Endothelial cell of umbilical vein (primary cell): Measurements from ENCODE around the gene RRP15. TPM values are rescaled to one million over a fixed set of nuclear protein-coding genes. Genes with fewer than 3 reads are reported as not detected.

Source experiments
- BruUV-seq: library from RNA; stranded (reverse); fragments of 400-500 nt; replicated peaks from 2 replicates; lab custom pipeline; 2021; lab: Mats Ljungman, UMichigan
- CTCF ChIA-PET: fragments of 300-600, 350-600 bp; sonication (Branson Sonifier 250); formaldehyde crosslinking; loops from one replicate; lab custom pipeline; 2021; ENCODE audit warnings: antibody characterized with exemption, inconsistent platforms; lab: Charles Lee
- POLR2A ChIA-PET: fragments of 300-600, 350-600 bp; sonication (Branson Sonifier 250); formaldehyde crosslinking; loops from one replicate; lab custom pipeline; 2021; ENCODE audit warnings: antibody characterized with exemption, inconsistent platforms; lab: Charles Lee
- DNase-seq: peaks from one replicate; pipeline ENCODE4 v3.0.0-alpha.2; 2011; ENCODE audit warnings: low read depth, low spot score
- FAIRE-seq: peaks from 2 replicates; lab custom pipeline; 2011; peaks lifted over from hg19 to GRCh38; lab: Jason Lieb, UNC
- H2AFZ ChIP-seq: 2 replicates; pipeline ENCODE4 v1.6.0; 2012; ENCODE audit warnings: low read depth, low read length, control low read depth, inconsistent platforms
- H3K27ac ChIP-seq: 2 replicates; pipeline ENCODE4 v1.5.1; 2011; ENCODE audit warnings: low read depth, mild to moderate bottlenecking, control low read depth, low read length, moderate library complexity; ENCODE audit not compliant: insufficient read depth
- H3K27me3 ChIP-seq, 2 experiments: 2 replicates each; pipeline versions ENCODE4 v1.6.0 to v1.6.1; 2011; ENCODE audit warnings: low read length in 2 of 2, mixed read lengths in 1 of 2; ENCODE audit not compliant: control insufficient read depth in 2 of 2, insufficient read depth in 2 of 2
- H3K36me3 ChIP-seq, 2 experiments: 2 replicates in 1 of 2; 3 replicates in 1 of 2; pipeline ENCODE4 v1.5.1; 2011; ENCODE audit warnings: low read length in 2 of 2, mild to moderate bottlenecking in 1 of 2, moderate library complexity in 1 of 2; ENCODE audit not compliant: control insufficient read depth in 2 of 2, insufficient read depth in 2 of 2; ENCODE audit errors: extremely low read depth in 1 of 2
- H3K4me1 ChIP-seq: 3 replicates; pipeline ENCODE4 v1.5.1; 2011; ENCODE audit warnings: mild to moderate bottlenecking, low read length; ENCODE audit not compliant: control insufficient read depth, insufficient read depth; ENCODE audit errors: extremely low read depth
- H3K4me2 ChIP-seq: 2 replicates; pipeline ENCODE4 v1.6.1; 2011; ENCODE audit warnings: low read length, control low read depth, mixed read lengths; ENCODE audit not compliant: insufficient read depth
- H3K4me3 ChIP-seq, 3 experiments: fragments of 200-600 bp in 1 of 3; sonication (generic), shearing (Covaris generic) in 1 of 3; replicated peaks in 1 of 3; 2 replicates each; pipeline ENCODE4 v1.5.1; 2011 to 2016; ENCODE audit warnings: control low read depth in 3 of 3, low read length in 3 of 3, mild to moderate bottlenecking in 2 of 3, inconsistent platforms in 1 of 3, low read depth in 1 of 3, moderate library complexity in 1 of 3; ENCODE audit not compliant: insufficient read depth in 1 of 3
- H3K79me2 ChIP-seq: 2 replicates; pipeline ENCODE4 v1.6.0; 2012; ENCODE audit warnings: low read length, inconsistent platforms; ENCODE audit not compliant: control insufficient read depth, insufficient read depth
- H3K9ac ChIP-seq: replicated peaks from 2 replicates; pipeline ENCODE3; 2011; ENCODE audit warnings: low read length, control low read depth; ENCODE audit not compliant: insufficient read depth; ENCODE audit errors: extremely low read depth
- H3K9me1 ChIP-seq: replicated peaks from 3 replicates; pipeline ENCODE4 v1.6.0; 2011; ENCODE audit warnings: mild to moderate bottlenecking, low read length; ENCODE audit not compliant: control insufficient read depth, insufficient read depth; ENCODE audit errors: extremely low read depth
- H3K9me3 ChIP-seq: replicated peaks from 2 replicates; pipeline ENCODE4 v1.5.1; 2012; ENCODE audit warnings: low read length, inconsistent platforms; ENCODE audit not compliant: control insufficient read depth, insufficient read depth
- H4K20me1 ChIP-seq: replicated peaks from 2 replicates; pipeline ENCODE3; 2011; ENCODE audit warnings: mild to moderate bottlenecking, low read length; ENCODE audit not compliant: control insufficient read depth, insufficient read depth; ENCODE audit errors: extremely low read depth
- EZH2 ChIP-seq: IDR thresholded peaks from 2 replicates; pipeline ENCODE4 v1.6.1; 2012; ENCODE audit warnings: borderline replicate concordance, low read depth, mild to moderate bottlenecking, moderate library complexity, low read length, inconsistent platforms; ENCODE audit not compliant: severe bottlenecking
- FOS ChIP-seq: IDR thresholded peaks from 2 replicates; pipeline ENCODE4 v1.6.1; 2011; ENCODE audit warnings: mild to moderate bottlenecking, low read length, moderate library complexity, borderline replicate concordance; ENCODE audit not compliant: insufficient read depth
- GATA2 ChIP-seq: IDR thresholded peaks from 2 replicates; pipeline ENCODE4 v1.7.0; 2011; ENCODE audit warnings: low read depth, mild to moderate bottlenecking, moderate library complexity, mixed read lengths, low read length; ENCODE audit not compliant: insufficient read length, insufficient read depth
- JUN ChIP-seq: IDR thresholded peaks from 2 replicates; pipeline ENCODE4 v1.6.1; 2011; ENCODE audit warnings: borderline replicate concordance, low read depth; ENCODE audit not compliant: insufficient read length, insufficient read depth
- MYC ChIP-seq: IDR thresholded peaks from one replicate; pipeline ENCODE4 v1.6.1; 2011; ENCODE audit warnings: mild to moderate bottlenecking, low read depth, low read length
- POLR2A ChIP-seq: IDR thresholded peaks from 2 replicates; pipeline ENCODE4 v1.6.1; 2012; ENCODE audit warnings: low read depth, mild to moderate bottlenecking, control low read depth, low read length
- POLR2AphosphoS5 ChIP-seq: IDR thresholded peaks from 2 replicates; pipeline ENCODE4 v1.6.1; 2012; ENCODE audit warnings: low read depth, mild to moderate bottlenecking, control low read depth, low read length, moderate library complexity; ENCODE audit not compliant: insufficient read depth
- dilution Hi-C: fragments of 300-500 bp; cut with MboI; formaldehyde crosslinking; loops from one replicate; pipeline ENCODE4 v1.15.0; 2019; ENCODE audit warnings: low sequenced_read_pairs; ENCODE audit not compliant: extremely low pct_ligation_motif_present
- intact Hi-C: fragments of 100-400 bp; cut with micrococcal nuclease; formaldehyde crosslinking; loops from one replicate; pipeline ENCODE4 v1.10.0; 2022
- polyA plus RNA-seq, 4 experiments: library from polyadenylated mRNA; depleted of rRNA in 3 of 4; stranded (reverse) in 3 of 4; unstranded in 1 of 4; fragments of >200 nt; gene quantifications; 2 replicates each; pipeline versions ENCODE4 v1.2.1 to v1.2.3, GENCODE V29; 2011 to 2012; ENCODE audit warnings: missing spikeins in 1 of 4
- total RNA-seq: library from RNA; stranded (reverse); gene quantifications from 2 replicates; pipeline ENCODE4 v1.2.3, GENCODE V29; 2021
- TF ChIP-seq, protein P1 (sequence below), 2 donors: IDR thresholded peaks; 1 replicate in 1 of 2; 2 replicates in 1 of 2; pipeline ENCODE4 v1.5.1; 2011; ENCODE audit warnings: low read length in 2 of 2, mild to moderate bottlenecking in 2 of 2, moderate library complexity in 2 of 2, control low read depth in 1 of 2, inconsistent platforms in 1 of 2, low read depth in 1 of 2; ENCODE audit not compliant: insufficient read depth in 1 of 2; ENCODE audit errors: extremely low read depth in 1 of 2
- TF ChIP-seq, protein P2 (sequence below): IDR thresholded peaks from 2 replicates; pipeline ENCODE4 v1.6.1; 2011; ENCODE audit not compliant: insufficient read depth, insufficient read length

RRP15 gene
- total and polyA plus RNA-seq, 2 donors (not counting 3 experiments of a cell fraction or from before 2014, with no cell fraction given): 1.0 to 17.3 TPM

DNA sequence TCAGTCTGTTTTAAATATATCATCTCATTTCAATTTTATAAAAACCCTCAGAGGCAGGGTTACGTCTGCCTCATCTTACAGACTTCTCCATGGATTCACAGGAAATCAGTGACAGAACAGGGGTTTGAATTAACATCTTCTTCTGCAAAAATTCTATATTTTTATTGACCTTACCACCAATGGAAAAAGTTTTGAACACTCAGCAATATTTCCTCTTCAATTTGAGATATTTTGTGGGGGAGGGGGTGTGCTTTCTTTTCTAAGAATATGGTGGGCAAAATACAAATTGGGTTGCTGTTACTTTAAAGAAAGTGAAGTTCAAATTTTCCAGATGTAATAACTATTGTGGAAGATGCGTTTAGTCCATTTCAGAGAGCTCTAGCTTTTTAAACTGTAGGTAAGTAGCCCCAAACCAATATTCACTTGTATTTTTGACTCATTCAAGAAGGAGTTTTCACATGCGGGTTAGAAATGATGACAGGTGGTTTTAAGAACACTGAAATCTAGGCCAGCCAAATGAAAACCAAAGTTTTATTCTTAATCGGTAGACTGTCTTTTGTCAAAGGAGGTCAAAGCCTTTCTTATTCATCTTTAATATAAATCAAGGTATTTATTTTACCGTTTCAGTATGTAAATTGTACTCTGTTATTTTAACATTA, 77.5 kb downstream of the RRP15 start:
- CTCF ChIA-PET: interaction anchor here (1.3 to 5.3 kb wide), 2 partner anchors 634 to 704 kb away, joined by 3 to 62 read pairs; no protein-coding TSS in a partner anchor
- H3K4me1 ChIP-seq: peaks cover 6% of the 10 kb centered on the region
- TF ChIP-seq JUN (no peak), MYC (no peak), POLR2AphosphoS5 (no peak), FOS (no peak), EZH2 (no peak), GATA2 (no peak), POLR2A (no peak)
- TF ChIP-seq, protein P1, sequence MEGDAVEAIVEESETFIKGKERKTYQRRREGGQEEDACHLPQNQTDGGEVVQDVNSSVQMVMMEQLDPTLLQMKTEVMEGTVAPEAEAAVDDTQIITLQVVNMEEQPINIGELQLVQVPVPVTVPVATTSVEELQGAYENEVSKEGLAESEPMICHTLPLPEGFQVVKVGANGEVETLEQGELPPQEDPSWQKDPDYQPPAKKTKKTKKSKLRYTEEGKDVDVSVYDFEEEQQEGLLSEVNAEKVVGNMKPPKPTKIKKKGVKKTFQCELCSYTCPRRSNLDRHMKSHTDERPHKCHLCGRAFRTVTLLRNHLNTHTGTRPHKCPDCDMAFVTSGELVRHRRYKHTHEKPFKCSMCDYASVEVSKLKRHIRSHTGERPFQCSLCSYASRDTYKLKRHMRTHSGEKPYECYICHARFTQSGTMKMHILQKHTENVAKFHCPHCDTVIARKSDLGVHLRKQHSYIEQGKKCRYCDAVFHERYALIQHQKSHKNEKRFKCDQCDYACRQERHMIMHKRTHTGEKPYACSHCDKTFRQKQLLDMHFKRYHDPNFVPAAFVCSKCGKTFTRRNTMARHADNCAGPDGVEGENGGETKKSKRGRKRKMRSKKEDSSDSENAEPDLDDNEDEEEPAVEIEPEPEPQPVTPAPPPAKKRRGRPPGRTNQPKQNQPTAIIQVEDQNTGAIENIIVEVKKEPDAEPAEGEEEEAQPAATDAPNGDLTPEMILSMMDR (IDR thresholded peaks at IDR 0.05; ENCODE audit: extremely low read depth in 1 of 2, insufficient read depth in 1 of 2, low read depth in 1 of 2, low read length in 2 of 2): no peak
- TF ChIP-seq, protein P2, sequence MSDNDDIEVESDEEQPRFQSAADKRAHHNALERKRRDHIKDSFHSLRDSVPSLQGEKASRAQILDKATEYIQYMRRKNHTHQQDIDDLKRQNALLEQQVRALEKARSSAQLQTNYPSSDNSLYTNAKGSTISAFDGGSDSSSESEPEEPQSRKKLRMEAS: no peak
- intact Hi-C loops: loop anchor here (5.0 kb wide), 1 partner anchor 225 kb away; no protein-coding TSS in a partner anchor
- H3K9me1 ChIP-seq: no peaks in the 10 kb centered on the region
- H3K79me2 ChIP-seq: no peaks in the 10 kb centered on the region
- H3K36me3 ChIP-seq: no peaks in the 10 kb centered on the region
- no peak overlapping the region for H3K9ac ChIP-seq
- H3K27ac ChIP-seq: no peak overlapping the region
- no TSS peak for BruUV-seq
- DNase-seq (no peak), FAIRE-seq (no peak)
- no peaks in the 10 kb centered on the region for H4K20me1 ChIP-seq
- no peaks in the 10 kb centered on the region for H3K9me3 ChIP-seq
- no peaks in the 10 kb centered on the region for H3K27me3 ChIP-seq
- no peak overlapping the region for H2AFZ ChIP-seq
- no peak overlapping the region for H3K4me2 ChIP-seq
- POLR2A ChIA-PET: no interaction called here
- H3K4me3 ChIP-seq: no peak overlapping the region
- dilution Hi-C loops: no loop called here
